Myocyte (in vitro differentiated cells): ENCODE measurements around the gene ROCK2. TPM values are rescaled to one million over a fixed set of nuclear protein-coding genes. Genes with fewer than 3 reads are reported as not detected.
"Not testable (repeated sequence)": the region's sequence is repeated elsewhere in the genome, so short reads cannot be mapped to it uniquely, and the experiment has no call there.

Experiments
- DNase-seq: peaks from one replicate; pipeline ENCODE4 v3.0.0-alpha.2; 2012; ENCODE audit warnings: low read depth
- total RNA-seq: library from RNA; depleted of rRNA; stranded (reverse); fragments of >200 nt; gene quantifications from 2 replicates; pipeline ENCODE4 v1.2.3, GENCODE V29; 2014

The ROCK2 gene
- total RNA-seq, 1 donor from 2014 or later: 41.1 TPM

DNA sequence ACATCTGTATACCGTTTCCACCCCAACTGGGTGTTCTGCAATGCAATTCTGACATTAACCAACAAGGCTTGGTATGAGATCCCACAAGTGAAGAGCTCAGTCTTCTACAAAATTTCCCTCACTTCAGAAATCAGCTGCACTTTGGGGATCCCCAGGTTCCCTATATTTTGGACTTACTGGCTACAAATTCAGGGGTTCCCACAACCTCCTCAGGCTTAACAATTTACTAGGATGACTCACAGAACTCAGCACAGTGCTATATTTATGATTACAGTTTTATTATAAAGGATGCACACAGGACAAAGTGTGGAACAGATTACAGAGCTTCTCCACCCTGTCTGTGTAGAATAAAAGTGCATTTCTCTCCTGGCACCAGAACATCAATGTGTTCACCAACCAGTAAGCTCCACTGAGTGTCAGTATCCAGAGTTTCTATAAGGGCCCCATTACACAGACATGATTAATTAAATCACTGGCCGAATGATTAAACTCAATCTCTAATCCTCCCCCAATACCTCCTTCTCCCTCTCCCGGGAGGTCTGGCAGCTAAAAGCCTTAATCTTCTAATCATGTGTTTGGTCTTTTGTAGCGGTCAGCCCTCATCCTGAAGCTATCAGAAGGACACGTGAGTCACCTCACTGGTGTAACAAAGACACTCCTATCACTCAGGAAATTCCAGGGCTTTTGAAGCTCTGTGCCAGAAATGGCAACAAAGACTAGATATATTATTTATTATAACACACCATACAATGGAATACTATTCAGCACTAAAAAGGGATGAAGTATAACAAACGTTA is 104.6 kb downstream of the ROCK2 start:
- no peak for DNase-seq

DNA sequence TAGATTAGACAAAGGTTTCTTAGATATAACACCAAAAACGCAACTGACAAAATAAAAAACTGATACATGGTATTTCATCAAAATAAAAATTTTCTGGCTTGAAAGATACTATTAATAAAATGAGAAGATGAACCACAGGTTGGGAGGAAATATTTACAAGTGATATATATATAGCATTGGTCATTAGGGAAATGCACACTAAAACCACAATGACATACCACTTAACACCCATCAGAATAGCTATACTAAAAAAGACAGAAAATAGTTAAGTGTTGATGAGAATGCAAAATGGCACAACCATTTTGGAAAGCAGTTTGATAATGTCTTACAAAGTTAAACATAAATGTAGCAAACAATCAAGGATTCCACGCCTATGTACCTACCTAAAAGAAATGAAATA is 105.3 kb downstream of the ROCK2 start:
- no peak for DNase-seq

DNA sequence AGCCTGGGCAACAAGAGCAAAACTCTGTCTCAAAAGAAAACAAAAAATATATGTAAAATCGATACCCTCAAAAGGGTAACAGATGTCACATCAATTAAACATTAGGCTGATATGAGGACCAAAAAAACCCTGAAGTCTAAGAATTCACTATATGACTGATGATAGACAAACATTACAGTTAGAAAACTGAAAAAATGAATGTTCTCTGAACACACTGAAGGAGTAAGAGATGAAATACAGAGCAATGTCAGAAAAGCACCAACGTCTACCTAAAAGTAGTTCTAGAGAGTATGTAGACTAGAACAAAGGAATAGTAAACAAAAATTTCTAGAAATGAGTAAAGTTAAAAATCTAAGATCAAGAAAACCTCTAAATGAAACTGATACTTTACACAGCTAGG is 107.3 kb downstream of the ROCK2 start:
- no peak for DNase-seq

DNA sequence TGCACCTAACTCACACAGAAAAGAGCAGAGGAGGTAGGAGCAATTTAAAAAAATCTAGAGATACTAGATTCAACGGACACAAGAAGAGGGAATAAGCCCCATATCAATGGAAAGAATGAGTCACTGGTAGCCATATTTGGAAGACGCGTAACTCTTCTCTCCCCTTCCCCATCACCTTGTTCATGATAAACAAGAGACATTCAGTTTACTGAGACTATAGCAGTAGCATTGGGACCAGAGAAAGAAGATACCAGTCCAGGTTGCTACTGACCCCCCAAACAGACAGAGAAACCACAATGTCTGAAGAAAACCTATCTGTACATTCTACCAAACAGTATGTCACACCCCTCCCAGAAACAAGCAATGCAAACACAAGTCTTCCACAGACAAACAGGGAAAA is 108.1 kb downstream of the ROCK2 start:
- no peak for DNase-seq

DNA sequence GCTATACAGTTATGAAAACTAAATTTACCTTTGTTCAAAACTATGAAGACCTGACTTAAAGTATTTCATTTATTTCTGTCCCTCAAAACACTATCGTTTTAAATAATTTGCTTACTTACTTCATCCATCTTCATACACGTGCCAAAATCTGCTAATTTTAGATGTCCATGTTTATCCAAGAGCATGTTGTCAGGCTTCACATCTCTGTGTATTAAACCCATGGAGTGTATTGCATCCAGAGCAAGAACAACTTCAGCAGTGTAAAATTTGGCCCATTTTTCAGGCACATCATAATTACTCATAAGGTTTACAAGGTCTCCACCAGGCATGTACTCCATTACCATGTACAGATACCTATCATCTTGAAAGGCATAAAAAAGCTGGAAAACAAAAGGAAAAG is 108.9 kb downstream of the ROCK2 start:
- DNase-seq: no peak

DNA sequence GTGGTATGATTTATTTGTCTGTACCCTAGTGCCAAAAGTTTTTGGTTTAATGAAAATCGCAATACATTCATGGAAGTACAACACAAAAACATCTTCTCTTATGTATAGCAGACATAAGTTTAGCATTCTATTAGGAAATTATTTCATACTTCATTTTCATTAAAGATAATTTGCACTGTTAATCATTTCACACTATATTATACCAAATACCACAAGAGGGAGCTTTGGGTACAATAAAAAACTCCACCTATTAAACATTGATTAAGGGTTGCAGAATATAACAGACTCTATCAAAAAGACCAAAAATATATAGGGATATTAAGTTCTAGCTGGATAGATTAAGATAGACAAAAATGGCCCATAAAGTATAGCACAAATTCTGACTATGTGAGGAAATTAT is 110.1 kb downstream of the ROCK2 start:
- DNase-seq: peak; percentile 39

DNA sequence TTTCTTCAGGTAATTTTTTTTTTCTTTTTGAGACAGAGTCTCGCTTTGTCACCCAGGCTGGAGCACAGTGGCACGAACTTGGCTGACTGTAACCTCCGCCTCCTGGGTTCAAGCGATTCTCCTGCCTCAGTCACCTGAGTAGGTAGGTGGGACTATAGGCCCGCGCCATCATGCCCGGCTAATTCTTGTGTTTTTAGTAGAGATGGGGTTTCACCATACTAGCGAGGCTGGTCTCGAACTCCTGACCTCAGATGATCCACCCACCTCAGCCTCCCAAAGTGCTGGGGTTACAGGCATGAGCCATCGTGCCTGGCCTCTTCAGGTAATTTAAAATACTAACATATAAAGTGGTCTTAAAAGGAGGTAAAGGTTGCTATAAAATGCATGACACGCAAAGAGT is 113.2 kb downstream of the ROCK2 start:
- not testable (repeated sequence) for DNase-seq

DNA sequence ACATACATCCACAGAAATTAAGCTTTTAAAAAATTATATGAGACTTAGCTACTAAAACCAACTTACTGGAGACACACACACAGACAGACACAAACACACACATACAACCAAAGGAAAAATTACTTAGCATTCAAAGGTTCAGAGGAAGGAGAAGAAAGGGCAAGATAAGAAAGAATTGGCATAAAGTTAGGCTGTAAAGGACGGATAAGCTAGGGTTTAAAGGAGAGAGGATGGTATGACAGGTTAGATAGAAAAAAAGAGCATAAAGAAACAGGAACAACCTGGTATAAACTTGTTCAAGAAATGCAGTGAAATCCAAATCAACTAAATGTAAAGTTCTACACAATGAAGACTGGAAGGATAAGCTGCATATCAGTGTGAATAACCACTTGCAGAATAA is 115.7 kb downstream of the ROCK2 start:
- DNase-seq: no peak

DNA sequence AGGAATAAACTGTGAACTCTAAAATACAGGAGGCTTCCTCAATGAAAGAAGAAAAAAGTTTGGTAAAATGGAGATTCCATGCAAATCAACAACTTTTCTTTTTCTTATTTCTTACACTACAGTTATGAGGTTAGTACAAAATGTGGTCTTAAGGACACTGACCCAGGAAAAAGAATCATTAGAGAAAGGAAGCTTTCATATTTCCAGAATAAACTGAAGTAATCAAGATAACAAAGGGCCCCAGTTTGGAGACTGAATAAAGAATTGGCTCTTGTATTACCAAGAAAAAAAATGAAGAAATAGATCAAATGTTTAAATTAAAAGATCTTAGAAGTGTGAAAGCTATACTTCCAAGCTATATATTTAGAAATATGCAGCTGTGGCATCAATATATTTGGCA is 116.8 kb downstream of the ROCK2 start:
- DNase-seq: no peak

DNA sequence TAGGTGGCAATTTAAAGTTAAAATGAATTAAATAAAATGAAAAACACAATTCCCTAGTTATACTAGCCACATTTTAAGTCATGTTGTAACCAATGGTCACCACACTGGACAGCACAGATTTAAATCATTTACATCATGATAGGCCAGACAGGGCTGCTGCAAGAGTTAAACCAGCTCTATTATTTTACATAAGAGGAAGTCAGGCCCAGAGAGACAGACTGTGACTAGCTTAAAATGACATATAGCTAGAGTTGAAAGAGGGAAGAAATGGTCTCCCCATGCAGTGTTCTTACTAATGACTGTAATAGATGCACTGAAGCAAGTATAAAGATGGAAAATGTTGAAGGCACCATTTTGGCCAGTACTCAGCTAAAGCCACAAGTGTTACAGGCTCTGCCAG is 119.5 kb downstream of the ROCK2 start:
- DNase-seq: no peak

DNA sequence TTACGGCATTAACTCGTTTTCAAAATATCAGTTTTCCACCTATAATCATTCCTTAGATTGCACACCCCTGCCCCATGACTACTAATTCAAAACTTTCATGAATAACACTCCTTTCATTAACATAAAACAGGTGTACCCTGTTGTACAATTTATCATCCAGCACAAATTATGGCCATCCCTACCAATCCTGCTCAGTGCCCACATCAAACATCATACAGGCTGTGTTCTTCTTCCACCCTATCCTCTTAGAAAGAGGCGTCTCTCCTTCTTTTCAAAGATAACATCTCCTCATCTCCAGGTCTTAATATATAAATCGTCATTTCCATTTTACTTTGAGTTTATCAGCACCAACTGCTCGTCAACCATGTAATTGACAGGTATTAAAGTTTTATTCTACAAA is 121.6 kb downstream of the ROCK2 start:
- no peak for DNase-seq

DNA sequence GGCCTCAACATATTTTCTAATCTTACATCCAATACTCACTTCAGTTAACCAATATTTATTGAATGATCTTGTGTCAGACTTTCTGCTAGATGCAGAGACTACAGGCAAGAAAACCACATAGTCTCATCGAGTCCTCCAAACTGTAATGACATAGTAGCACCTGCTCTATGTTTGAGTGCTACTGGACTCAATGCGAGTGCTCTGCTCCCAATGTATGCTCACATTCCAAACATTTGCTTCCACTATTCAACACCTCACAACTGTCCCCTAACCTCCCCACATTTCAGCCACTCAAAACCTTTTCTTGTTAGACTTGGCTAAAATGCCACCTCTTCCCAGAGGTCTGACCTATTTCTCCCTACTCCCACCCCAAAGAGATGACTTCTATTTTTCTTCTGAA is 124.0 kb downstream of the ROCK2 start:
- no peak for DNase-seq

DNA sequence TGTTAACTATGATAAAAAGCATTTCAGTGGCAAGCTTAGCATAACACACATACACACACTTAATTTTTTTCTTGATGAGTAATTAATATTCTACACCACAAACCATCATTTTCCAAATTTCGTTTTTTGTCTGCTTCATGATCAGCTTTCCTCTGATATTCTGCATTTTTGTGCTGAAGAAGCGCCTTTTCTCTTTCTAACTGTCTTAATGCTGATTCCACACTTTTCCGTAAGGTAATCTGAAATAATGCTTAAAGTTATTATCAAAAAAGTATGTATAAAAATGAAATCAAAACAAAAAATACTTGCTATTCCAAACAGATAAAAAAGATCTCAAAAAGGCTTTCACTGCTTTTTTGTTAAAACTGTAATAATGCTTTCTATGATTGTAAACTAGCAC is 129.0 kb downstream of the ROCK2 start:
- DNase-seq: no peak

DNA sequence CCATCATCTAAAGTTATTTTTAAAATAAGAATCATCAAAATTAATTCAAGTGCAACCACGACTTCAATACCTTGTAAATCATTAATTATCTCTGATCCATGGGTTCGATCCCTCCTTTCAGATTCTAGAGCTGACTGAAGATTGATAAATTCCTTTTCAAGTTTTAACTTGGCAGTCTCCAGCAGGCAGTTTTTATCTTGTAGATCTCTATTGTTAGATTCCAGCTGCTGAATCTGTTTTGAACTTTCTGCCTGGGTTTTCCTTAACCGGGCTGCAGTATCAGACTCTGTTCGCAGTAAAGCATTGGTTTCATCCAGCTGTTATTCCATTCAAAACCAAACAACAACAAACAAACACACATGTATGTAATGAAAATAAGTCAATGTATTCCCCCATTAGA is 129.7 kb downstream of the ROCK2 start:
- DNase-seq: no peak

DNA sequence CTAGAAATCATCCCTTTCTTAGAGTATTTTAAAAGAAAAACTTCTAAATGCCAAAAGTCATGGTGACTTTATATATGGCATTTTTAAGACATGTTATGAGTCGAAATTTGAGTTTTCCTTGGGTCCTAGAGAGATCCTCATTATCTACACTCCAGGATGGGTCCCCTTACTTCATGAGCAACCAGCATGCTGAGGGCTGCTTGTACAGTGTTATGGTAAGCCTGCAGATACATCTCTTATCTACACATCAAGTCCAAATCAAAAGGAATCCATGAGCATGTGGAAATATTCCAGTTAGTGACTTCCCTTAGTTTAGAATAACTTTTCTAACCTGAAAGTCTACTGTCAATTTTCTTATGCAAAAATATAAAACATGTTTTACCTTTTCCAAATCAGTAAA is 130.5 kb downstream of the ROCK2 start:
- DNase-seq: no peak

DNA sequence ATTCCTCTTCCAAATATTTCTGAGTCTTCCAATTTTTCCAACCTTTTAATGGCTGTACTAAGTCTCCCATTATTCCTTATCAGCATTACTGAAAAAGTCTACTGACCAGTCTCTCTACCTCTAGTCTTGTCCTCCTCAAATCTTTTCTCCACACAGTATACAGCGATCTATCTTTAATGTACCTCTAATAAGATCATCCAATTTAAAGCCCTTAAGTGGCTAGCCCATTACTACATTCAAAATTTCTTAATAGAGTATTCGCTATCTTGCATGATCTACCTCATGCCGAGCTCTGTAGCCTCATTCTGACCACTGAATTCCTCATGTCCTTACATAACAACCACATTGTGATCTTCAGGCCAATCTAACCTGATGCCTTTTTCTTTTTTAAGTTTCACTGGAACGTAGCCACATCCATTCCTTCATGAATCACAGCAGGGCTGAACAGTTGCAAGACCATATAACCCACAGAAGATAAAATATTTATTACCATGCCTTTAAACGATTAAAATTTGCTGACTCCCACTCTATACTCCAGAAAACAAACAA is 131.3 kb downstream of the ROCK2 start:
- peak; percentile 94 for DNase-seq

DNA sequence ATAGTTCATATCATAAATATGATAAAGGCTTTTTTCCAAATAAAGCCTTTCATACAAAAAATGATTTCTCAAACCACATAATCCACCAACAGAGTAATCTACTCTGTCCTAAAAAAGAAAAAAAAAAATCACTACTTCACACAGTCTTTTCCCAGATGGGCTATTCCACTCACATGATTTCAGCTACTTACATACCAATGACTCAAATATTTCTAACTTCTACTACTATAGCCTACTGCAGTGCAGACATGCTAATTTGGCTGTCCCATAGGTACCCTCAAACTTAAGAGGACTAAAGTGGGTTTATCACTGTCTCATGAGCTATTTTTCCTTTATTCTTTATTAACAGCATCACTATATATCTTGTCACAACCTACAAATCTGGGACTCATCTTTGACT is 131.8 kb downstream of the ROCK2 start:
- DNase-seq: no peak

DNA sequence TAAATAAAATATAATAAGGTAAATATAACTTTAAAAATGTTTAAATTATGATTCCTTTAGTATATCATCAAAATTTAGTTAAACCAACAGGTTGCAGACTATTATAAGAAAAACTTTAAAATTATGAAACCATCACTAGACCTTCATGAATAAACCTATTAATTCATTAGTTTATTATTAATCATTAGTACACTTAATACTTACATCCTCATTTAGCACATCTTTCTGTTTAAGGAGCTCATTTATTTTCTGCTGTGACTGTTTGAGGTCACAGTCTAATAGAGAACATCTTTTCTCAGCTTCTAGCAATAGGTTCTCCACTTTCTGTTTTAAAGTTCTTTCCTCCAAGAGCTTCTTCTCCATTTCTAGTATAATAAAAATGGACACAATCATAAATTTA is 136.4 kb downstream of the ROCK2 start:
- DNase-seq: no peak

DNA sequence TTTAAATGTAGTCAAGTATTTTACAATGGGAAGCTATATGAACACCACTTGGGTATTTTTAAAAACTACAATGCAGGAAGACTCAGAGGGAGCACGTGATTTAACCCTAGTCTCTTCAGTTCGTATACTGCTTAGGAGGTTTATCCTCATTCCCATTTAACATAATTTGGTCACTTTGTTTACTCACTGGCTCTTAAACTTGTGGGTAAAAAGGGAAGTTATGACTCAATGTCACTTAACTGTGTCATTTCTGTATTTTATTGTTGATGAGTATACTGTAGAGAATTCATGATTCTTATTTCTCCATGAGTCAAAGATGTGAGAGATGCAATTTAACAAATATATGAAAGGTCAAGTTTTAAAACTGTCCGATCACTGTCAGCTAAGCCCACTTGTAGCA is 141.0 kb downstream of the ROCK2 start:
- DNase-seq: peak; percentile 19

DNA sequence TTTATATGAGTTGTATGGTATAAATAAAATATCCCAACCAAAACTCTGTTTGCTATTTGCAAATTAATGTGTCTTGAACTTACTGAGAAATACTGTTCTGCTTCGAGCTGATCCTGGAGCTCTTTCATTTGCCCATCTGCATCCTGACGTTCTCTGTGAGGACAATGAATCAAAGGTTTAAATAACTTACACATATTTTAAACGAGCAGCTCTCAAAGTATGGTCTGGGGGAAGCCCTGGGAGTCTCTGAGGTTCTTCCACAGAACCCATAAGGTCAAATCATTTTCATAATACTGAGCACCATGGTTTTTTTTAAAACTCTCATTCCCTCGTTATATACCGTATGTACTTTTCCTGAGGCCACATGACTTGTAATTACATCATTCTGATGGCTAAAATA is 142.5 kb downstream of the ROCK2 start:
- DNase-seq: no peak

DNA sequence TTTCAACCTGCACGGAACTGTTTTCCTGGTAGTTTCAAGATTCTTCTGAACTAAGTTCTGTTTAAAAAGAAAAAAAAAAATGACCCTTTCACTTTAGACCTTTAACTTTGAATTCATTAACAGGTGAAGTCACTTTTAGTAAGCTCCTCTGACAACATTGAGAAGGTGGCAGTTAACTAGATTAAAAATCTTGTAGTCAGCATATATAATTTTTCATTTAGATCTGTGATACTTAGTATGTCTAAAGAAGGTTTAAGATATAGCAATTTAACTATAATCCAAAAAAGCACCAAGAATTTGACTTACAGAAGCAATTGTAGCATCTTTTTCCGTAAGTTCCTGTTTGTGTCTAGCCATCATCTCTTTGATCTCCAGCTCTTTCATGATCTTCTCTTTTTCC is 143.8 kb downstream of the ROCK2 start:
- no peak for DNase-seq

DNA sequence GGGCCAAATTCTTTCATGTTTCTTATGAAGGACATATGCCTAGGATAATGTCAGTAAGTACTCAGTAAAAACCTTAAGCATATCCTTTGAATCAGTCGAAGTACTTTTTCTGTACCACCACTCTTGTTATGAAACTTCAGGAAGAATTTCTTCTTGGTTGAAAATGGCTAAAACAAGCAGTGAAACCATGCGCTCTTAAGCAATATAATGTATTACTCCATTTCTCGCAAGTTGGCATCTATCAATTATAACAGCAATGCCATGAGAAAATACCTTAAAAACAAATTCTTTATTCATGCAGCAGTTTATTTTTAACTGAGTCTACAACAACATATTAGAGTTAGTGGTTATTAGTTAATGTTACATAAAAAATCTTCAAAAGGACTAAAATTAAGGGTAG is 148.2 kb downstream of the ROCK2 start:
- no peak for DNase-seq

DNA sequence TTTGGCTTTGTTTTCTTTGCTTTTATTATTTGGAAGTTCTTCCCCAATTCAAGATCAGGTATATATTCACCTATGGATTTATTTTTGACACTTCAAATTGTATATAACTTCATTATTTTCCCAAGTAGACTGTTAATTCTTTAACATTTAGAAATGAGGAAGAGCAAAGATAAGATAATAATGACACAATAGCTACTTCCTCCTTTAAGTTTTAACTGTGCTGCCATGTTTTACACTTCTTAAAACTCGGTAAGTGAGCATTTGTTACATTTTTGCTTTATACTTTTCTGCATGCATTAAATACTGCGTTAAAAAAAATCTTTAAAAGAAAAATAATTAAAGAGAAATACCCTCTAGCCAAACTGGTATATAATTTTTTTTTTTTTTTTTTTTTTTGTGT is 156.7 kb downstream of the ROCK2 start:
- no peak for DNase-seq
